GM19099 (cell line): ENCODE measurements around the gene NT5DC4.

Experiments used
- POLR2A ChIP-seq: IDR thresholded peaks from 3 replicates; pipeline ENCODE4 v1.6.1; 2011; ENCODE audit warnings: low read depth; ENCODE audit not compliant: insufficient read length; ENCODE audit errors: extremely low read depth

Gene NT5DC4

DNA sequence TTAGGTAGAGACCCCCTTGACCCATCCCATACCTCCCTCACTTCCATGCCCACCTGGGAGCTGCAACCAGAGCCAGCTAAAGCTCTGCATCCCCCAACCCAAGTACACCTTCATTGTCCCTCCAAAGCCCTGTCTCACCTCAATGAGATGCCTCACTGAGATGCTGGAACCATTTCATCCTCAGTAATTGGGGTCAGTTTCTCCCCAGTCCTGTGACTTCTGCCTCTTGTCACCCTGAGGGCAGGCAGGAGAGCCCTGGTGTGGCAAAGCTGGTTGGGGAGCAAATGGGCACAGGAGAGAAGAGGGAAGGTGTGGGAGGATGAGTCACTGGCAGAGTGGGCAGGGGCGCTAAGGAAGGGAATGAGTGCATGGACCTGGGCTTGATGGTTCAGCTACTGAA lies 27.9 kb upstream of the NT5DC4 start:
- TF ChIP-seq POLR2A, result no peak

DNA sequence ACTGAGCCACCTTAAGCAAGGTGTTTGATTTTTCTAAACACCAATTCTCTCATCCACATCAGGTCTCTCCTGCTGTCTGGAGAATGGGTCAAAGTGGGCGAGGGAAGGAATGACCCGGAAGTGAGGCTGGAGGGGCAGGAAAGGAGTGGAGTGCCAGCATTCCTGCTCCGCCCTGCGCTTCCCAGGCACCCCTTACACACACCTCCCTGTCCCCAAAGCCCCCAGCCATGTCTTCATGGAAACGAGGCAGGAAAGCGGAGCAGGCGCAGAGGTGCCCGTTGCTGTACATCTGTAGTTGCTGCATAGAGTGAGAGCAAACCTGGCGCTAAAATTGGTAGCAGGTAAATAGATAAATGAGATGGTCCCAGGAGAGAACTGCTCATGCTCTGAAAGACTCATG lies 27.2 kb upstream of the NT5DC4 start:
- no peak for TF ChIP-seq POLR2A

DNA sequence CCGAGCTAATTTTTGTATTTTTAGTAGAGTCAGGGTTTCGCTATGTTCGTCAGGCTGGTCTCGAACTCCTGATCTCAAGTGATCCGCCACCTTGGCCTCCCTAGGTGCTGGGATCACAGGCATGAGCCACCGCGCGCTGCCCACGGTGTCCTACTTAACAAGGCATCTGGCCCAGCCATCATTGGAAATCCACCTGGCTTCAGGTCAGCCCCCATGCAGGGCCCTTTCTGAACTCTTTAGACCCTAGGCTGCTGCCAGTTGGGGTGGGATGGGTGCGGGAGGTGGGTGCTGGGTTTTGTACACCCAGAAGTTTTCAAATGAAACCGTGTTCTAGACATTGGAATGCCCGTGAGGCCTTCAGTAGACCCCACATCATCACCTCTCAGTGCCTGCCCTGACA lies 26.6 kb upstream of the NT5DC4 start:
- TF ChIP-seq POLR2A, result no peak

DNA sequence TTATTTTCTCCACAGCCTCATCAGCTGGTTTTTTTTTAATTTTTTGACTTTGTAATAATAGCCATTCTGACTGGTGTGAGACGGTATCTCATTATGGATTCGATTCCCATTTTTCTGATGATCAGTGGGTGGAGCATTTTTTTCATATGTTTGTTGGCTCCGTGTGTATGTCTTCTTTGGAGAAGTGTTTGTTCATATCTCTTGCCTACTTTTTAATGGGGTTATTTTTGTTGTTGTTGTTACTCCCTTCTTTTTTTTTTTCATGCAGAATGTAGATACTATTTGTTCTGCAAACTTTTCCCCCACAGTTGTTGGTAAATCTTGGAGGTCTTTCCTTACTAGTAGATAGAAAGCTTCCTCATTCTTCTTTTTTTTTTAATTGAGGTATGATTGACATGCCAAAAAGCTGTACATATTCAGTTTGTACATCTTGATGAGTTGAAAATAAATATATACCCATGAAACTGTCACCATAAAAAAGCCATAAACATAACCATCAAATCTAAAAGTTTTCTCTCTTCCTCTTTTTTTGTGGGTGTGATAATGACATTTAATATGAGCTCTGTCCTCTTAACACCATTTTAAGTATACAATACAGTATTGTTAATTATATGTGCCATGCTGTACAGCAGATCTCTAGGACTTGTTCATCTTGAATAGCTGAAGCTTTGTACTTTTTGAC lies 21.8 kb upstream of the NT5DC4 start:
- no peak for TF ChIP-seq POLR2A

DNA sequence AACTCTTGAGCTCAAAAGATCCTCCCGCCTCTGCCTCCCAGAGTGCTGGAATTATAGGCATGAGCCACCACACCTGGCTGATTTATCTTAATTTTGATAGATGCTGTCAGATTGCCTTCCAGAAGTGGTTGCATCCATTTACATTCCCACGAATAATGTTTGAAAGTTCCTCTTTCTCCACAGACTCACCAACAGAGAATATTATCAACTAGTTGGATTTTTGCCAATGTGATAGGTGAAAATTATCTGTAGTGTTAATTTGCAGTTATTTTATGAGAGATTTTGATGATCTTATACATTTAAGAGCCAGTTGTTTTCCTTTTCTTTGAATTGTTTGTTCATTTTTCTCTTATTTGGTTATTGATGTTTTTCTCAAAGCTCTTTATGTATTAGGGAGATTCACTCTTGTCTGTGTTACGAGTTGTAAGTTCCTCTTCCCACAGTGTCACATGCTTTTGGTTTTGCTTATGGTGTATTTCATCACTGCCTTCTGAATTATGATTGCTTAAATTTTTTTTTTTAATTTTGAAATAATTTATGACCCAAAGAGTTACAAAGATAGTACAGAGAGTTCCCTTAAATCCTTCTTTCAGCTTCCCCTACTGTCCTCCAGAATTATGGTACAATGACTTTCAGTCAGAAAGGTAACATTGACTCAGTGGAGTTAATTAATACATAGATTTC lies 20.7 kb upstream of the NT5DC4 start:
- no peak for TF ChIP-seq POLR2A

DNA sequence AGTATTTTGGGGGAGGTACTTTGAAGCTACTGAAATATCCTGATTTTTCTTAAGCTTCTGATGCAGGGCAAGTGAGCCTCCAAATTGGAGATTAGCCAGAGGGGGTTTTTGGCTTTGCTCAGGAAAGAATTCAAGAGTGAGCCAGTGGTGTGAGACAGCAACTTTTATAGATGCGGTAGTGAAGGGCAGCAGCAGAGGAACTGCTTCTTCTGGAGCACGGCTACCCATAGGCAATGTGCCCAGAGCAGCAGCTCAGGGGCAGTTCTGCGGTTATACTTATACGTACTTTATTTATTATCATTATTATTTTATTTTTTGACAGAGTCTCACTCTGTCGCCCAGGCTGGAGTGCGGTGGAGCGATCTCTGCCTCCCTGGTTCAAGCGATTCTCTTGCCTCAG lies 19.8 kb upstream of the NT5DC4 start:
- no peak for TF ChIP-seq POLR2A

DNA sequence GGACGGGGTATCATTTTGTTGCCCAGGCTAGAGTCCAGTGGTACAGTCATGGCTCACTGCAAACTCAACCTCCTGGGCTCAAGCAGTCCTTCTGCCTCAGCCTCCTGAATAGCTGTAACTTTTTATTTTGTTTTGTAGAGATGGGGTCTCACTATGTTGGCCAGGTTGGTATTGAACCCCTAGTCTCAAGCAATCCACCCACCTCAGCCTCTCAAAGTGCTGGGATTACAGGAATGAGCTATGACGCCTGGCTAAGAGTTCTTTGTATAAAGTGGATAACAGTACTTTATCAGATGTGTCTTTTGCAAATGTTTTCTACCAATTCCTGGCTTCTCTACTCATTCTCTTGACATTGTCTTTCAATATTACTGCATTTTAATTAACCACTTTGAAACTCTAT lies 17.1 kb upstream of the NT5DC4 start:
- TF ChIP-seq POLR2A, result no peak

DNA sequence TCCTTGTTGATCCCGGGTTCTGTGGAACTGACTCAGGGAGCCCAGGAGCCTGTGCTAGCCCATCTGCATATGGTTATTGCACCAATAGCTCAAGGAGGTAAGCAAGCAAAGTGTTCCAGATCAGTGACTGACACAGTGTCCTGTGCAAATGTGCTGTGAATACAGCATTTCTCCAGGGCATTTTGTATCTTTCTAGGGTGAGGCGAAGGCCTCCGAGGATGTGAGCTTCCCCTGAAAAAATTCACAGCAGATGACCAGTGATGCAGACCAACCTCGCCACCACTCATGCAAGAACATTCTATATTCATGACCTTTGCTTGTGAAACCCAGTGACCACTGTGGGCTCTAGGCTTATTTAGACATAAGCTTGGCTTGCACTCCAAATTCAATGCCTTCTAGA lies 15.2 kb upstream of the NT5DC4 start:
- no peak for TF ChIP-seq POLR2A

DNA sequence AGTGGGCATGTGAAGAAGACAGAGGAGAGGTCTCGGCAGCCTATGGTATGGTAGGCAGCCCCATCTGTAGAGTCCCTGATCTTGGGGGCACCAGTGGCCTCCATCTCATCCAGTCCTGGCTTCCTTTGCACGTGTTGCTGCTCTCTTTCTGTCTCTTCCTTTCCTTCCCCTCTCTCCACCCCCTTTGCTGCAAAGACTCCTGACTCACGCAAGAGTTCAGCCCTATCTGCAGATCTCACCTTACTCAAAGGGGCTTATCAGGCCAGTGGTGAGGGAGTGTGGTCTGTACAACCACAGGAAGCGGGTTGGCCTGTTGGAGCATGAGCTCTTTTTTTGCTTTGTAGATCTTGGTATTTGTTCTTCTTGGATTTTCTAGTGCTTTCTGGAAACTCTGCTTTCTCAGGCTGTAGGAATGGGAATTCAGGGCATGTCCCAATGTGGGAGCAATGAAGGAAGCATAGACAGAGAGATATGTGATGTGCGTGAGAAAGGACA lies 14.6 kb upstream of the NT5DC4 start:
- no peak for TF ChIP-seq POLR2A

DNA sequence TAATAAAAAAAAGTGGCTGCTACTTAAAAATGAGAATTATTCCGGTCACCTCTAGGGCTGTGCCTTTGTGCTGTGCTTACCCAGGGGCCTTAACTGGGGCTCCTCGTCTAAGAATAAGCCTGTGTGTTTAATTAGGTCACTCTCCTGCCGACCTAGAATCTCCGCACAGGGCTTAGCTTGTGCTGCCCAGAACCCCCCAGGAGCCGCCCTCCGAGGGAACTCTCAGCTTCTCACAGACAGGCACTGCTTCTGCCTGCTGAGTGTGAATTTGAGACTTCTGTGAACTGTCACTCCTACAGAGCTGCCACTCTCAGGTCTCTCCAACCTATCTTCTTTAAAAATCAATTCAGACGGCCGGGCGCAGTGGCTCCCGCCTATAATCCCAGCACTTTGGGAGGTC lies 11.9 kb upstream of the NT5DC4 start:
- no peak for TF ChIP-seq POLR2A

DNA sequence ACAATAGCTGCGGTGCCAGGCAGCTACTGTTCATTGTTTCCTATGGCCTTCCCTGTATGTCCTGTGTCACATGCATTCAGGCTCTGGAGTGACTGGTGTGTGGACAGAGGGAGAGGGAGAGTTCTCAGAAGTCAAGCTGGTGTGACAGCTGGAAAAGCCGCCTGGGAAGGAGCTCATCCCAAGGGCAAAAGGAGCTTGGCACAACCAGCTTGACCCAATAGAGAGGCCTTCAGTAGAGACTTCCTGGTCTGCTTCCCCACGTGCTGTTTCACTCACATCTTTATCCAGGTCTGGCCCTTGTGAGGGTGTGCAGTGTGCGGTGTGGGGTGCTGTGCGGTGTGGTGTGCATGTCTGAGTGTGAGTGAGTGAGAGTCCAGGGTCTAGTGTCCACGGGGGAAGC lies 11.1 kb upstream of the NT5DC4 start:
- no peak for TF ChIP-seq POLR2A

DNA sequence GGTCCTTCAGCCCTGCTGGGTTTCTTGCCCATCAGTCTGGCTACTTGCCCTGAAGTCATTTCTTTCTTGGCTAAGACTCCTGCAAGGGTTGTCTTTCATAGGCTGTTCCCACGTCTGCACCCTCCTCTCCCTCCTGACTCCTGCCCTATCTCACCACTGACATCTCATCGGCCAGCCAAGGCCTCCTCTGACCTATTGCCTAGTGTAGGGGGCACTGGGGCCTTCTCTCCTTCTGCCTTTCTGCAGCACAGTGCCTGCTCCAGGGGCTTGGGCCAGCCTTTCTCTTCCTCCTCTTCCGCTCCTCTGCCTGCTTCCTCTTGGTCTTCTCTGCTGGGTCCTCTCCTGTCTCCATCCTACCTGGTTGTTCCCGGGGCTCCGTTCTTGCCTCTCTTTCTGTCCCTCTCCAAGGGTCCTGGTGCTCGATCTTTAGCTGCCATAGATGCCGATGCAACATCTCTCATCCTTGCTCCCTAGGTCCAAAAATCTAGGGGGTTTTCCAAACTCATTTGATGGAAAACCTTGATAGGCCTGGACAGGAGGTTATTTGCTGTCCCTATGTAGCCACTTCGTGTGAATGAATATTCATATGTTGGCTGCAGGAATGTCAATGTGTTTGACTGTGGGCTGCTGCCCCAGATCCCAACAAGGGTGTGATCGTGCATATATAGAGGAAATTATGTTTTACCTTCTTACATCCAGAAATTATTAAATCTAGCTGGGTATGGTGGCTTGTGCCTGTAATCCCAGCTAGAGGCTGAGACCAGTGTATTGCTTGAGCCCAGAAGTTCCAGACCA lies 9.7 kb upstream of the NT5DC4 start:
- no peak for TF ChIP-seq POLR2A

DNA sequence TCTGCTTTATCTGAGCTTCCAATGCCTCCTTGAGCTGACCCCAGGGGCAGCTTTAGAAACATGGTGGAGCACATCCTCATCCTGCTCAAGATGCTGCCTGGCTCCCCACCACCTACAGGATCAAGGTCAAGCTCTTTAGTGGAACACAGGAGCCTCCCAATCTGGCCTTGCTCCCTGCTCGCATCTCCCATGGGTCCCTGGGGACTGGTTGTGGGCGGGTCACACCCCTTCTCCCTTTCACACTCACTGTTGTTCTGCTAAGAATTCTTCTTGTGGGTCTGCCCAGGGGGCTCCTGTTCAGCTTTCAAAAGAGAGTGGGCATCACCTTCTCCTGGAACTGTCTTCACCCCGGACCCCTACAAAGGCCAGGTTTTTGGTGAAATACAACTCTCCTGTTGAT lies 8.4 kb upstream of the NT5DC4 start:
- no peak for TF ChIP-seq POLR2A

DNA sequence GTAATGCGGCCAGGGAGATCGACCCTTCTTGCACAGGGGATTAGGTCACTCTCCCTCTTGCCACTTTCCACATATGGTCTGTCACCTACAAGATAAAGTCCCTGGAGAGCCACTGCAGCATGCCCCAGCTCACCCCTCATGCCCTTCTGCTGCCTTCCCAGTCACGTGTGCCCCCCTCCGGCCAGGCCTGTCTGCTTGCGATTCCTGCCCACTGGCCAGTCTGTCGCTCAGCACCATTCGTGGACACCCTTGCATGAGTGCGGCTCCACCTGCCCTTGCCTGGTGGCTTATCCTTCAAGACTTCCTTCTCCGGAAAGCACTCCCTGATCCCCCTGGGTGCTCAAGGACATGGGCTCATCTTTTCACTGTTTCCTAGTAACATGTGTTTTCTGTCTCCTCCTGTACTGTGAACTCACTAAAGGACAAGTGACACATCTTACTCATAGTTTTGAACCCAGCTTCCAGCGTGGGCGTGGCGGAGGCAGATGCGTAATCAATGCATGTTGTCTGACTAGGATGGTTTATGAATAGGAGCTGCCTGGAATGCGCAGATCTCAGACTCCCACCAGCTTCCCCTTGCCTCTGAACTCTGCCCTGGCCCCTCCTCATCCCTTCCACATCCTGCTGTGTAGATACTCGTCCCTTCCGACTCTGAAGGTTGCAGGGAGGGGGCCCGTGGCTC lies 7.8 kb upstream of the NT5DC4 start:
- TF ChIP-seq POLR2A, result no peak

DNA sequence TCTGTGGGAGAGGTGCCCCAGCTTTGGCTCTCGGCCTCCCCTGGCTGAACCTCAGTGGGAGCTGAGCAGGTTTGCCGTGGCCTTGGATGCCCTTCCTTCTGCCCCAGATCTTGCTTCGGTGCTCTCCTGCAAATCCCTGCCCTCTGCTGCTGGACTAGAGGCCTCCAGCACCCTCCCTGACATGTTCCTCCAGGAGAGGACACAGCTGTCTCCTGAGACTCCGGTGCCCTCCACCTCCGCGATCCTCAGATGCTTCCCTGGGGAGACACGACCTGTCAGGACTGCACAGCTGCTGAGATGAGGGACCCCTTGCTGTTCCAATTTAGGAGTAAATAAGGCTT lies 7.3 kb upstream of the NT5DC4 start:
- no peak for TF ChIP-seq POLR2A
